Adrenal gland (tissue), 12 donors: ENCODE measurements around the gene TAL1. TPM values are rescaled to one million over a fixed set of nuclear protein-coding genes. Genes with fewer than 3 reads are reported as not detected.

Source experiments
- DNase-seq, 7 donors: peaks; one replicate each; pipeline ENCODE4 v3.0.0-alpha.2; 2019 to 2020
- H3K27ac ChIP-seq, 5 donors: fragments of 200-600 bp; sonication (generic) in 4 of 5; 1 replicate in 3 of 5; 2 replicates in 2 of 5; pipeline versions ENCODE4 v1.5.1 to v1.8.0; 2016 to 2020; ENCODE audit warnings: mild to moderate bottlenecking in 1 of 5
- H3K27me3 ChIP-seq: fragments of 200-600 bp; 2 replicates; pipeline ENCODE4 v1.8.0; 2021
- H3K36me3 ChIP-seq, 2 donors: fragments of 200-600 bp; replicated peaks in 1 of 2; 1 replicate in 1 of 2; 2 replicates in 1 of 2; pipeline versions ENCODE4 v1.5.1 to v1.8.0; 2018 to 2022
- H3K4me1 ChIP-seq, 2 donors: fragments of 200-600 bp; replicated peaks in 1 of 2; 1 replicate in 1 of 2; 2 replicates in 1 of 2; pipeline versions ENCODE4 v1.5.1 to v1.8.0; 2018 to 2021
- H3K4me3 ChIP-seq, 4 donors: fragments of 200-600 bp; sonication (generic) in 3 of 4; one replicate each; pipeline ENCODE4 v1.5.1; 2016 to 2018
- H3K9me3 ChIP-seq, 3 donors: fragments of 200-600 bp; sonication (generic) in 1 of 3; replicated peaks in 1 of 3; 1 replicate in 2 of 3; 2 replicates in 1 of 3; pipeline versions ENCODE4 v1.5.1 to v1.8.0; 2016 to 2021
- CTCF ChIP-seq, 6 experiments: fragments of 450-650 bp in 4 of 6; fragments of 200-600 bp in 2 of 6; sonication (generic) in 1 of 6; IDR thresholded peaks; 1 replicate in 5 of 6; 2 replicates in 1 of 6; pipeline versions ENCODE4 v1.5.1 to v1.8.0; 2016 to 2021; ENCODE audit warnings: antibody characterized with exemption in 6 of 6, mild to moderate bottlenecking in 2 of 6, moderate library complexity in 1 of 6
- POLR2A ChIP-seq, 2 donors: fragments of 450-650 bp; IDR thresholded peaks; one replicate each; pipeline ENCODE4 v1.6.1; 2017; ENCODE audit warnings: antibody characterized with exemption in 2 of 2, mild to moderate bottlenecking in 2 of 2, moderate library complexity in 1 of 2
- WGBS, 4 donors: extraction: QIAGEN DNeasy Blood & Tissue Kit in 2 of 4; methylation state at CpG; one replicate each; pipeline versions ENCODE4 v1.1.5 to v1.1.7; 2013 to 2017; 5-methylcytosine and 5-hydroxymethylcytosine counted together
- intact Hi-C, 2 donors: fragments of 100-400 bp; cut with DNase I; formaldehyde crosslinking; loops; one replicate each; pipeline versions ENCODE4 v1.14.1 to v1.15.0; 2022 to 2023
- polyA plus RNA-seq, 3 donors: library from polyadenylated mRNA; stranded (reverse); fragments of 200-250 nt in 2 of 3; fragments of 350-450 nt in 1 of 3; fragmentation: Illumina TruSeq in 1 of 3; extraction: RNeasy Lipid Tissue Mini Kit (QIAGEN cat#74804) in 1 of 3; gene quantifications; one replicate each; pipeline ENCODE4 v1.2.3, GENCODE V29; 2013 to 2014
- total RNA-seq, 9 donors: library from RNA; depleted of rRNA in 4 of 9; stranded (reverse); fragments of >200 nt in 4 of 9; fragments of 120-200 nt in 1 of 9; fragmentation: NEBNext Ultra II Directional in 1 of 9; extraction: Animal tissue kit (Norgen Biotek cat#: 25700) in 1 of 9; gene quantifications; one replicate each; pipeline versions ENCODE4 v1.1.0 to v1.2.4, GENCODE V29; 2013 to 2023
- donor health status: healthy with polysubstance abuse.
- donor health status: Bipolar disorder and iron deficiency.
- donor health status: DM: yes; HTN: yes; CAD: no.
- donor health status: DM: no; HTN: no; CAD: no.
- donor health status: DM: no; HTN: no; CAD: no.
- donor health status: DM: yes; HTN: yes; CAD: no.

The TAL1 gene
- total and polyA plus RNA-seq, 12 donors = 1.2 to 13.4 (median 3.2) TPM

GRCh38 chr1:47209725-47210325 lies 22.2 kb downstream of the TAL1 start:
- intact Hi-C loops = no loop called here
- Histone ChIP-seq H3K4me3 (no peak overlapping the region), H3K36me3 (no peaks in the 10 kb centered on the region), H3K4me1 (no peaks in the 10 kb centered on the region), H3K27ac (no peak overlapping the region), H3K27me3 (no peaks in the 10 kb centered on the region), H3K9me3 (no peaks in the 10 kb centered on the region)
- TF ChIP-seq POLR2A (IDR thresholded peaks at IDR 0.05) = no peak
- TF ChIP-seq CTCF (IDR thresholded peaks at IDR 0.05) = no peak
- DNase-seq = no peak
- 56 to 91% (median 86%) methylated on average over 2 to 3 of the region's 3 CpGs for WGBS, 4 donors

GRCh38 chr1:47209091-47209490 lies 22.9 kb downstream of the TAL1 start:
- no peak overlapping the region for H3K4me3 ChIP-seq
- no peak for DNase-seq
- H3K9me3 ChIP-seq = no peaks in the 10 kb centered on the region
- no peaks in the 10 kb centered on the region for H3K36me3 ChIP-seq
- no peaks in the 10 kb centered on the region for H3K4me1 ChIP-seq
- TF ChIP-seq CTCF (IDR thresholded peaks at IDR 0.05) (no peak), POLR2A (IDR thresholded peaks at IDR 0.05) (no peak)
- intact Hi-C loops = no loop called here
- WGBS, 4 donors = 52 to 70% (median 55%) methylated on average over 8 of the region's 8 CpGs
- no peaks in the 10 kb centered on the region for H3K27me3 ChIP-seq
- no peak overlapping the region for H3K27ac ChIP-seq

- no peaks in the 10 kb centered on the region for H3K4me1 ChIP-seq
- intact Hi-C loops = no loop called here
- TF ChIP-seq POLR2A (IDR thresholded peaks at IDR 0.05) = no peak
- TF ChIP-seq CTCF (IDR thresholded peaks at IDR 0.05) = no peak
- no peak overlapping the region for H3K27ac ChIP-seq
- no peaks in the 10 kb centered on the region for H3K9me3 ChIP-seq
- DNase-seq = no peak
- 48 to 65% (median 58%) methylated on average over 5 to 11 of the region's 11 CpGs for WGBS, 4 donors
- no peak overlapping the region for H3K4me3 ChIP-seq
- no peaks in the 10 kb centered on the region for H3K27me3 ChIP-seq
- no peaks in the 10 kb centered on the region for H3K36me3 ChIP-seq
Observed at GRCh38 chr1:47208374-47208850, 23.6 kb downstream of the TAL1 start.

GRCh38 chr1:47207803-47208373 lies 24.1 kb downstream of the TAL1 start:
- H3K4me3 ChIP-seq = no peak overlapping the region
- intact Hi-C loops = no loop called here
- no peaks in the 10 kb centered on the region for H3K9me3 ChIP-seq
- no peaks in the 10 kb centered on the region for H3K4me1 ChIP-seq
- no peaks in the 10 kb centered on the region for H3K27me3 ChIP-seq
- TF ChIP-seq POLR2A (IDR thresholded peaks at IDR 0.05) (no peak), CTCF (IDR thresholded peaks at IDR 0.05) (no peak)
- no peak overlapping the region for H3K27ac ChIP-seq
- no peak for DNase-seq
- WGBS, 4 donors = 54 to 70% (median 65%) methylated on average over 8 of the region's 8 CpGs
- no peaks in the 10 kb centered on the region for H3K36me3 ChIP-seq
